Adrenal gland (tissue), 5 donors: ENCODE results near the gene DLG5.

Source experiments
- CTCF ChIP-seq, 6 experiments: fragments of 450-650 bp in 4 of 6; fragments of 200-600 bp in 2 of 6; sonication (generic) in 1 of 6; IDR thresholded peaks; 1 replicate in 5 of 6; 2 replicates in 1 of 6; pipeline versions ENCODE4 v1.5.1 to v1.8.0; 2016 to 2021; ENCODE audit warnings: antibody characterized with exemption in 6 of 6, mild to moderate bottlenecking in 2 of 6, moderate library complexity in 1 of 6
- POLR2A ChIP-seq, 2 donors: fragments of 450-650 bp; IDR thresholded peaks; one replicate each; pipeline ENCODE4 v1.6.1; 2017; ENCODE audit warnings: antibody characterized with exemption in 2 of 2, mild to moderate bottlenecking in 2 of 2, moderate library complexity in 1 of 2
- donor health status: DM: no; HTN: no; CAD: no.

GRCh38 chr10:77746047-77746707 is 180.4 kb downstream of the DLG5 start:
- no peak for TF ChIP-seq CTCF (IDR thresholded peaks at IDR 0.05)
- TF ChIP-seq POLR2A (IDR thresholded peaks at IDR 0.05) = no peak
